ENCODE data around the gene MTMR11.

The MTMR11 gene

GRCh38 chr1:149884433-149885338, 52.0 kb downstream of the MTMR11 start:
- Histone ChIP-seq H3K4me1 (ENCODE audit: control insufficient read depth, insufficient read depth, low read length, poor library complexity, severe bottlenecking) (no peaks in the 10 kb centered on the region), H3K36me3 (ENCODE audit: control insufficient read depth, insufficient read depth, low read length) (no peaks in the 10 kb centered on the region), H3K9me3 (ENCODE audit: control insufficient read depth, low read length) (no peaks in the 10 kb centered on the region), H3K4me3 (ENCODE audit: extremely low read depth, insufficient read depth, low read length, poor library complexity, severe bottlenecking) (peak overlapping the region; percentile 60), H3K27ac (ENCODE audit: low read depth, low read length, severe bottlenecking) (peak overlapping the region; percentile 100)
- WGBS, 2 experiments (ENCODE audit: insufficient coverage in 2 of 2), result 6% methylated on average over 6 of the region's 9 CpGs; no CpG with 5 or more reads in 1 of the 2 experiments

- H3K4me3 ChIP-seq (ENCODE audit: extremely low read depth, insufficient read depth, low read length, poor library complexity, severe bottlenecking), result no peak overlapping the region
- 100% methylated on average over 1 of the region's 3 CpGs; no CpG with 5 or more reads in 1 of the 2 experiments for WGBS, 2 experiments (ENCODE audit: insufficient coverage in 2 of 2)
- no peaks in the 10 kb centered on the region for H3K36me3 ChIP-seq (ENCODE audit: control insufficient read depth, insufficient read depth, low read length)
- H3K27ac ChIP-seq (ENCODE audit: low read depth, low read length, severe bottlenecking), result no peak overlapping the region
- H3K9me3 ChIP-seq (ENCODE audit: control insufficient read depth, low read length), result no peaks in the 10 kb centered on the region
- no peaks in the 10 kb centered on the region for H3K4me1 ChIP-seq (ENCODE audit: control insufficient read depth, insufficient read depth, low read length, poor library complexity, severe bottlenecking)
These were observed 53.0 kb downstream of the MTMR11 start for GRCh38 chr1:149883598-149884247.

GRCh38 chr1:149881876-149882275, 54.8 kb downstream of the MTMR11 start:
- H3K27ac ChIP-seq (ENCODE audit: low read depth, low read length, severe bottlenecking), result no peak overlapping the region
- H3K4me1 ChIP-seq (ENCODE audit: control insufficient read depth, insufficient read depth, low read length, poor library complexity, severe bottlenecking), result no peaks in the 10 kb centered on the region
- 100% methylated on average over 1 of the region's 1 CpG; no CpG with 5 or more reads in 1 of the 2 experiments for WGBS, 2 experiments (ENCODE audit: insufficient coverage in 2 of 2)
- H3K9me3 ChIP-seq (ENCODE audit: control insufficient read depth, low read length), result no peaks in the 10 kb centered on the region
- H3K4me3 ChIP-seq (ENCODE audit: extremely low read depth, insufficient read depth, low read length, poor library complexity, severe bottlenecking), result no peak overlapping the region
- H3K36me3 ChIP-seq (ENCODE audit: control insufficient read depth, insufficient read depth, low read length), result no peaks in the 10 kb centered on the region

GRCh38 chr1:149879556-149879955, 57.1 kb downstream of the MTMR11 start:
- Histone ChIP-seq H3K9me3 (ENCODE audit: control insufficient read depth, low read length) (no peaks in the 10 kb centered on the region), H3K36me3 (ENCODE audit: control insufficient read depth, insufficient read depth, low read length) (no peaks in the 10 kb centered on the region), H3K27ac (ENCODE audit: low read depth, low read length, severe bottlenecking) (no peak overlapping the region), H3K4me3 (ENCODE audit: extremely low read depth, insufficient read depth, low read length, poor library complexity, severe bottlenecking) (no peak overlapping the region), H3K4me1 (ENCODE audit: control insufficient read depth, insufficient read depth, low read length, poor library complexity, severe bottlenecking) (no peaks in the 10 kb centered on the region)
- 90 to 100% methylated on average over 1 of the region's 1 CpG for WGBS, 2 experiments (ENCODE audit: insufficient coverage in 2 of 2)
